Panc1 (cell line): ENCODE results near the gene RADIL. TPM values are rescaled to one million over a fixed set of nuclear protein-coding genes. Genes with fewer than 3 reads are reported as not detected.

Experiments
- ATAC-seq: fragments of 200-7000 bp; cut with Tn5 transposase; 2 replicates; pipeline ENCODE4 v1.9.1; 2020; ENCODE audit warnings: mild to moderate bottlenecking, moderate library complexity
- BruUV-seq: library from RNA; stranded (reverse); fragments of 400-500 nt; replicated peaks from 2 replicates; lab custom pipeline; 2021; lab: Mats Ljungman, UMichigan
- CTCF ChIA-PET: fragments of 300-600 bp; sonication (Branson Sonifier 250); formaldehyde crosslinking; loops from one replicate; lab custom pipeline; 2022; ENCODE audit warnings: antibody characterized with exemption; lab: Charles Lee
- POLR2A ChIA-PET: fragments of 300-600 bp; sonication (Branson Sonifier 250); formaldehyde crosslinking; loops from one replicate; lab custom pipeline; 2022; ENCODE audit warnings: antibody characterized with exemption; lab: Charles Lee
- DNase-seq: peaks from one replicate; pipeline ENCODE4 v3.0.0-alpha.2; 2010; ENCODE audit warnings: low read depth, low spot score
- H3K27ac ChIP-seq: 2 replicates; pipeline ENCODE4 v1.5.1; 2011; ENCODE audit warnings: mild to moderate bottlenecking, low read length, inconsistent platforms
- H3K27me3 ChIP-seq: fragments of 200-500 bp; sonication (Bioruptor generic); 2 replicates; pipeline ENCODE4 v1.6.0; 2014; ENCODE audit warnings: low read length, inconsistent platforms; ENCODE audit not compliant: control insufficient read depth, insufficient read depth
- H3K36me3 ChIP-seq: fragments of 200-500 bp; sonication (Bioruptor generic); 2 replicates; pipeline ENCODE4 v1.5.1; 2014; ENCODE audit warnings: inconsistent platforms, mild to moderate bottlenecking, low read length, moderate library complexity; ENCODE audit not compliant: control insufficient read depth, insufficient read depth
- H3K4me1 ChIP-seq: 2 replicates; pipeline ENCODE4 v1.5.1; 2011; ENCODE audit warnings: inconsistent platforms, mild to moderate bottlenecking, low read length, moderate library complexity; ENCODE audit not compliant: control insufficient read depth, insufficient read depth
- H3K4me3 ChIP-seq, 2 experiments: 2 replicates each; pipeline ENCODE4 v1.5.1; 2011 to 2012; ENCODE audit warnings: low read depth in 2 of 2, low read length in 2 of 2, mild to moderate bottlenecking in 2 of 2, inconsistent platforms in 1 of 2, moderate library complexity in 1 of 2
- H3K9me3 ChIP-seq: fragments of 200-500 bp; sonication (Bioruptor generic); 2 replicates; pipeline ENCODE4 v1.5.1; 2014; ENCODE audit warnings: low read depth, mild to moderate bottlenecking, inconsistent platforms, low read length, moderate library complexity; ENCODE audit not compliant: control insufficient read depth, insufficient read depth
- POLR2AphosphoS5 ChIP-seq: IDR thresholded peaks from 2 replicates; pipeline ENCODE4 v1.6.1; 2012; ENCODE audit warnings: mild to moderate bottlenecking, low read depth, low read length, moderate library complexity
- SIN3A ChIP-seq: IDR thresholded peaks from 2 replicates; pipeline ENCODE4 v1.6.1; 2012; ENCODE audit warnings: low read depth, mild to moderate bottlenecking, low read length, moderate library complexity, borderline replicate concordance; ENCODE audit not compliant: insufficient read depth
- TCF7L2 ChIP-seq: IDR thresholded peaks from 2 replicates; pipeline ENCODE4 v1.6.1; 2011; ENCODE audit warnings: mild to moderate bottlenecking, low read depth, low read length, inconsistent platforms
- in situ Hi-C: cut with HindIII; loops from 2 replicates; pipeline ENCODE4 v1.10.0; 2016; ENCODE audit warnings: low sequenced_read_pairs, low pct_unique_long_range_greater_than_20kb
- intact Hi-C: fragments of 100-400 bp; cut with micrococcal nuclease; formaldehyde crosslinking; loops from one replicate; pipeline ENCODE4 v1.10.0; 2022; ENCODE audit not compliant: unreplicated experiment
- total RNA-seq: library from RNA; stranded (reverse); gene quantifications from one replicate; pipeline ENCODE4 v1.2.1, GENCODE V29; 2021; ENCODE audit not compliant: unreplicated experiment
- TF ChIP-seq, protein P1 (sequence below), 2 experiments: IDR thresholded peaks; 2 replicates each; pipeline ENCODE4 v1.6.1; 2011 to 2012; ENCODE audit warnings: low read depth in 2 of 2, control low read depth in 1 of 2, low read length in 1 of 2, mild to moderate bottlenecking in 1 of 2, moderate library complexity in 1 of 2; ENCODE audit not compliant: insufficient read depth in 1 of 2
- TF ChIP-seq, protein P2 (sequence below): fragments of 450-650 bp; IDR thresholded peaks from 2 replicates; pipeline ENCODE4 v1.5.1; 2017; ENCODE audit warnings: mild to moderate bottlenecking

RADIL gene
- total RNA-seq, 1 experiment from 2014 or later, result 1.3 TPM

DNA sequence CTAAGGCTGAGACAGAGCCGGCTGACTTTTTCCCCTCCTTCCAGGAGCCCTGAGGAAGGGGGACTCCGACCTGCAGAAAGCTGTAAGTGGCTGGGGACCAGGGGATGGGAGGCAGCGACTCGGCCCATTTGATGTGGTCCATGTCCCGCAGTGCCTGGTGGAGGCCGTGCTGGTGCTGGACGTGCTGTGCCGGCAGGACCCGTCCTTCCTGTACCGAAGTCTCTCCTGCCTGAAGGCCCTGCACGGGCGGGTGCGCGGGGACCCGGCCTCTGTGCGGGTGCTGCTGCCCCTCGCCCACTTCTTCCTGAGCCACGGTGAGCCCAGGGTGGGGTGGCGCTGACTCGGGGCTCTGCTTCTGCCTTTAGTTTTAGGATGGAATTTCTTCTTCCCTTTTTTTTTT, 98.1 kb downstream of the RADIL start:
- Histone ChIP-seq H3K27ac (no peak overlapping the region), H3K4me1 (no peaks in the 10 kb centered on the region), H3K36me3 (no peaks in the 10 kb centered on the region; the same call in 1 of the 2 replicates), H3K27me3 (no peaks in the 10 kb centered on the region), H3K4me3 (no peak overlapping the region), H3K9me3 (no peaks in the 10 kb centered on the region)
- in situ Hi-C loops (no loop called here), intact Hi-C loops (no loop called here)
- CTCF ChIA-PET, result no interaction called here
- no peak for TF ChIP-seq SIN3A
- TF ChIP-seq, protein P1, sequence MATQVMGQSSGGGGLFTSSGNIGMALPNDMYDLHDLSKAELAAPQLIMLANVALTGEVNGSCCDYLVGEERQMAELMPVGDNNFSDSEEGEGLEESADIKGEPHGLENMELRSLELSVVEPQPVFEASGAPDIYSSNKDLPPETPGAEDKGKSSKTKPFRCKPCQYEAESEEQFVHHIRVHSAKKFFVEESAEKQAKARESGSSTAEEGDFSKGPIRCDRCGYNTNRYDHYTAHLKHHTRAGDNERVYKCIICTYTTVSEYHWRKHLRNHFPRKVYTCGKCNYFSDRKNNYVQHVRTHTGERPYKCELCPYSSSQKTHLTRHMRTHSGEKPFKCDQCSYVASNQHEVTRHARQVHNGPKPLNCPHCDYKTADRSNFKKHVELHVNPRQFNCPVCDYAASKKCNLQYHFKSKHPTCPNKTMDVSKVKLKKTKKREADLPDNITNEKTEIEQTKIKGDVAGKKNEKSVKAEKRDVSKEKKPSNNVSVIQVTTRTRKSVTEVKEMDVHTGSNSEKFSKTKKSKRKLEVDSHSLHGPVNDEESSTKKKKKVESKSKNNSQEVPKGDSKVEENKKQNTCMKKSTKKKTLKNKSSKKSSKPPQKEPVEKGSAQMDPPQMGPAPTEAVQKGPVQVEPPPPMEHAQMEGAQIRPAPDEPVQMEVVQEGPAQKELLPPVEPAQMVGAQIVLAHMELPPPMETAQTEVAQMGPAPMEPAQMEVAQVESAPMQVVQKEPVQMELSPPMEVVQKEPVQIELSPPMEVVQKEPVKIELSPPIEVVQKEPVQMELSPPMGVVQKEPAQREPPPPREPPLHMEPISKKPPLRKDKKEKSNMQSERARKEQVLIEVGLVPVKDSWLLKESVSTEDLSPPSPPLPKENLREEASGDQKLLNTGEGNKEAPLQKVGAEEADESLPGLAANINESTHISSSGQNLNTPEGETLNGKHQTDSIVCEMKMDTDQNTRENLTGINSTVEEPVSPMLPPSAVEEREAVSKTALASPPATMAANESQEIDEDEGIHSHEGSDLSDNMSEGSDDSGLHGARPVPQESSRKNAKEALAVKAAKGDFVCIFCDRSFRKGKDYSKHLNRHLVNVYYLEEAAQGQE (IDR thresholded peaks at IDR 0.05; ENCODE audit: insufficient read depth in 1 of 2, low read depth in 2 of 2, low read length in 1 of 2), result no peak
- DNase-seq, result no peak
- no peak for ATAC-seq
- BruUV-seq, result no TSS peak
- POLR2A ChIA-PET, result no interaction called here

DNA sequence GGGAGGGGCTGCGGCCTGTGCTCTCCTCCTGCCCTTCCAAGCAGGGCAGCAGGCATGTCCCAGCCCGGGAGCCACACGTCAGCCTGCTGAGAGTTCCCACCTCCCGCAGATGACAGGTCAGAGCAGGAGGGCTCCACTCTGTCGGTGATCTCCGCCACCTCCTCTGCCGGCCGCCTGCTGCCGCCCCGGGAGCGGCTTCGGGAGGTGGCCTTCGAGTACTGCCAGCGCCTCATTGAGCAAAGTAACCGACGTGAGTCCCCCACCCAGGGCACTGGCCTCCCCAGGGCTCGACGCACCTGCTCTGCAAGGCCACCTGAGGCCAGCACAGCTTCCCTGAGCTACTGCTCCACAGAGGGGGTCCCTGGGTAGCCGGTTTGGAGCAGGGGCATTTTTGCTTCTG, 98.7 kb downstream of the RADIL start:
- in situ Hi-C loops (no loop called here), intact Hi-C loops (no loop called here)
- H3K4me3 ChIP-seq, result no peak overlapping the region
- H3K4me1 ChIP-seq, result no peaks in the 10 kb centered on the region
- no peaks in the 10 kb centered on the region; the same call in 1 of the 2 replicates for H3K36me3 ChIP-seq
- H3K9me3 ChIP-seq, result no peaks in the 10 kb centered on the region
- ChIA-PET POLR2A (no interaction called here), CTCF (no interaction called here)
- no TSS peak for BruUV-seq
- no peak for DNase-seq
- TF ChIP-seq, protein P2, sequence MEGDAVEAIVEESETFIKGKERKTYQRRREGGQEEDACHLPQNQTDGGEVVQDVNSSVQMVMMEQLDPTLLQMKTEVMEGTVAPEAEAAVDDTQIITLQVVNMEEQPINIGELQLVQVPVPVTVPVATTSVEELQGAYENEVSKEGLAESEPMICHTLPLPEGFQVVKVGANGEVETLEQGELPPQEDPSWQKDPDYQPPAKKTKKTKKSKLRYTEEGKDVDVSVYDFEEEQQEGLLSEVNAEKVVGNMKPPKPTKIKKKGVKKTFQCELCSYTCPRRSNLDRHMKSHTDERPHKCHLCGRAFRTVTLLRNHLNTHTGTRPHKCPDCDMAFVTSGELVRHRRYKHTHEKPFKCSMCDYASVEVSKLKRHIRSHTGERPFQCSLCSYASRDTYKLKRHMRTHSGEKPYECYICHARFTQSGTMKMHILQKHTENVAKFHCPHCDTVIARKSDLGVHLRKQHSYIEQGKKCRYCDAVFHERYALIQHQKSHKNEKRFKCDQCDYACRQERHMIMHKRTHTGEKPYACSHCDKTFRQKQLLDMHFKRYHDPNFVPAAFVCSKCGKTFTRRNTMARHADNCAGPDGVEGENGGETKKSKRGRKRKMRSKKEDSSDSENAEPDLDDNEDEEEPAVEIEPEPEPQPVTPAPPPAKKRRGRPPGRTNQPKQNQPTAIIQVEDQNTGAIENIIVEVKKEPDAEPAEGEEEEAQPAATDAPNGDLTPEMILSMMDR, result no peak
- TF ChIP-seq, protein P1 (IDR thresholded peaks at IDR 0.05; ENCODE audit: insufficient read depth in 1 of 2, low read depth in 2 of 2, low read length in 1 of 2), result no peak
- no peak for TF ChIP-seq TCF7L2
- TF ChIP-seq POLR2AphosphoS5, result no peak
- no peak for TF ChIP-seq SIN3A
- ATAC-seq, result no peak
- H3K27ac ChIP-seq, result no peak overlapping the region
- H3K27me3 ChIP-seq, result no peaks in the 10 kb centered on the region
